Uterus (tissue), 2 donors: ENCODE results near the gene SLC7A6OS.

Source experiments
- CTCF ChIP-seq, 4 experiments: fragments of 200-600 bp in 2 of 4; fragments of 450-650 bp in 2 of 4; sonication (generic) in 2 of 4; IDR thresholded peaks; one replicate each; pipeline ENCODE4 v1.5.1; 2016 to 2019; ENCODE audit warnings: antibody characterized with exemption in 4 of 4, mild to moderate bottlenecking in 2 of 4, moderate library complexity in 1 of 4
- POLR2A ChIP-seq, 2 donors: fragments of 450-650 bp; IDR thresholded peaks; one replicate each; pipeline ENCODE4 v1.6.1; 2016; ENCODE audit warnings: antibody characterized with exemption in 2 of 2, mild to moderate bottlenecking in 1 of 2, moderate library complexity in 1 of 2

DNA sequence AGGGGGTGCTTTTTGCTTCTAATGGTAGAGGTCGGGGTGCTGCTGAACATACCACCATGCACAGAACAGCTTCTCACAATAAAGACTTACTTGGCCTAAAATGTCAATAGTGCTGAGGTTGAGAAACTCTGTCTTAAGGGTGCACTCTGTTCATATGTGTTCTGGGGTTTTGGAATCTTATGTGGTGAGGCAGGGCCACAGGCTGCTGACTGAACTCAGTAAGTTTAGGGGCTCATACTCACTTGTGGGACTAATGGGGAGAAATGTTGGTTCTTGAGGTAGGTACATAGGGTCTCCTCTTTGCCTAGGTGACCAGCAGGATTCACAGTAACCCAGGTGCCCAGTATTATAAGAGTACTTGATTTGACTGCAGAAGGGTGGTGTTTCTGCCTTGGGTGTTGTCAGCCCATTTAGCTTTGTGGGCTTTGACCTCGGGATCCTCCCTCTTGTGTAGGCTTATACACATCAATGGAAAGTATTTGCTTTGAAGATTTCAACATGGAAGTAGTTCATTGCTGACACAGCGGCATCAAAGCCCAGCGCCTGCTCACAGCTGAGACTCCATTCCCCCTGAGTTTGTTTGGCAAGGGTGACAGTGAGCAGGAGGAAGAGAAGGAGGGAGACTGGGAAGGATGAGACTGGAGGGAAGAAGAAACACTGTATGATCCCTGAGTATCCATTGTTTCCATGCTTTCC is 29.2 kb downstream of the SLC7A6OS start:
- no peak for TF ChIP-seq CTCF (IDR thresholded peaks at IDR 0.05)
- TF ChIP-seq POLR2A (IDR thresholded peaks at IDR 0.05): no peak
